GM12878 (cell line): Measurements from ENCODE around the gene UBE2I. TPM values are rescaled to one million over a fixed set of nuclear protein-coding genes. Genes with fewer than 3 reads are reported as not detected.
A peak's percentile ranks its signal among the peaks of the same experiment; 100 is the strongest.

Source experiments
- ATAC-seq: fragments of 200-7000 bp; cut with Tn5 transposase; 3 replicates; pipeline ENCODE4 v1.9.1; 2020; ENCODE audit warnings: mild to moderate bottlenecking, moderate library complexity
- BruUV-seq: library from RNA; stranded (reverse); fragments of 400-500 nt; replicated peaks from 2 replicates; lab custom pipeline; 2021; lab: Mats Ljungman, UMichigan
- CTCF ChIA-PET: fragments of 300-600 bp; sonication (Branson Sonifier 250); formaldehyde crosslinking; extraction: SDS; loops from one replicate; lab custom pipeline; 2021; ENCODE audit warnings: inconsistent platforms; lab: Yijun Ruan, JAX
- POLR2A ChIA-PET: fragments of 350-600 bp; formaldehyde crosslinking; extraction: SDS; loops from one replicate; lab custom pipeline; 2021; ENCODE audit warnings: inconsistent platforms; lab: Charles Lee
- RAD21 ChIA-PET: fragments of 300-600 bp; sonication (Branson Sonifier 250); formaldehyde crosslinking; loops from one replicate; lab custom pipeline; 2023; ENCODE audit warnings: antibody characterized with exemption; ENCODE audit not compliant: unreplicated experiment; lab: Charles Lee
- SMC1A ChIA-PET: fragments of 300-600 bp; sonication (Branson Sonifier 250); formaldehyde crosslinking; loops from one replicate; lab custom pipeline; 2023; ENCODE audit not compliant: unreplicated experiment, uncharacterized antibody; lab: Charles Lee
- DNase-seq: peaks from one replicate; pipeline ENCODE4 v3.0.0-alpha.2; 2011; ENCODE audit warnings: low read depth, low spot score
- FAIRE-seq: peaks from 3 replicates; lab custom pipeline; 2011; peaks lifted over from hg19 to GRCh38; lab: Jason Lieb, UNC
- H2AFZ ChIP-seq: 2 replicates; pipeline ENCODE4 v1.6.0; 2011; ENCODE audit warnings: low read depth, low read length, control low read depth; ENCODE audit not compliant: control insufficient read depth
- H3K27ac ChIP-seq: 2 replicates; pipeline ENCODE4 v1.5.1; 2011; ENCODE audit warnings: control low read depth; ENCODE audit not compliant: control insufficient read depth, insufficient read depth
- H3K27me3 ChIP-seq, 2 experiments: replicated peaks in 1 of 2; 2 replicates each; pipeline versions ENCODE4 v1.6.0 to v1.6.1; 2011; ENCODE audit warnings: low read length in 1 of 2; ENCODE audit not compliant: control insufficient read depth in 2 of 2, insufficient read depth in 2 of 2
- H3K36me3 ChIP-seq, 2 experiments: 2 replicates each; pipeline ENCODE4 v1.5.1; 2011; ENCODE audit warnings: low read length in 1 of 2; ENCODE audit not compliant: control insufficient read depth in 2 of 2, insufficient read depth in 2 of 2
- H3K4me1 ChIP-seq: 2 replicates; pipeline ENCODE4 v1.6.1; 2011; ENCODE audit warnings: mild to moderate bottlenecking, low read length, moderate library complexity, mixed read lengths; ENCODE audit not compliant: control insufficient read depth, insufficient read depth
- H3K4me2 ChIP-seq: 2 replicates; pipeline ENCODE4 v1.6.0; 2011; ENCODE audit warnings: control low read depth; ENCODE audit not compliant: control insufficient read depth, insufficient read depth
- H3K4me3 ChIP-seq: fragments of 200-600 bp; sonication (generic); 2 replicates; pipeline ENCODE4 v1.5.1; 2016
- H3K79me2 ChIP-seq: 2 replicates; pipeline ENCODE4 v1.6.0; 2011; ENCODE audit warnings: low read length; ENCODE audit not compliant: control insufficient read depth, insufficient read depth
- H3K9ac ChIP-seq: 2 replicates; pipeline ENCODE4 v1.8.0; 2011; ENCODE audit warnings: low read length, control low read depth, mixed read lengths; ENCODE audit not compliant: control insufficient read depth, insufficient read depth
- H3K9me3 ChIP-seq: replicated peaks from 3 replicates; pipeline ENCODE4 v1.5.1; 2011; ENCODE audit warnings: mild to moderate bottlenecking, low read length; ENCODE audit not compliant: control insufficient read depth, insufficient read depth
- H4K20me1 ChIP-seq: 2 replicates; pipeline ENCODE4 v1.6.0; 2011; ENCODE audit not compliant: control insufficient read depth, insufficient read depth
- ASH2L ChIP-seq: fragments of 300-600, 200-600 bp; sonication (generic); IDR thresholded peaks from 2 replicates; pipeline ENCODE4 v1.6.1; 2017; ENCODE audit warnings: low read depth, mild to moderate bottlenecking, borderline replicate concordance
- BACH1 ChIP-seq: fragments of 450-650 bp; IDR thresholded peaks from 2 replicates; pipeline ENCODE4 v1.6.1; 2017; ENCODE audit warnings: mild to moderate bottlenecking, borderline replicate concordance
- BHLHE40 ChIP-seq, 2 experiments: fragments of 450-650 bp in 1 of 2; IDR thresholded peaks; 2 replicates each; pipeline ENCODE4 v1.6.1; 2011 to 2017; ENCODE audit warnings: low read depth in 2 of 2, borderline replicate concordance in 1 of 2, improper control_type of control experiment in 1 of 2, low read length in 1 of 2, mild to moderate bottlenecking in 1 of 2
- CREB1 ChIP-seq: IDR thresholded peaks from 2 replicates; pipeline ENCODE4 v1.6.1; 2012; ENCODE audit warnings: low read depth, mild to moderate bottlenecking, inconsistent platforms
- CTCF ChIP-seq, 3 experiments: IDR thresholded peaks in 2 of 3; conservative IDR thresholded peaks in 1 of 3; 2 replicates each; pipeline ENCODE4 v1.5.1; 2011; ENCODE audit warnings: low read depth in 3 of 3, low read length in 3 of 3, mild to moderate bottlenecking in 3 of 3, control low read depth in 2 of 3, moderate library complexity in 2 of 3, inconsistent platforms in 1 of 3, mixed read lengths in 1 of 3; ENCODE audit not compliant: control insufficient read depth in 2 of 3, insufficient read depth in 1 of 3; ENCODE audit errors: extremely low read depth in 1 of 3
- E2F8 ChIP-seq: fragments of 450-650 bp; IDR thresholded peaks from 2 replicates; pipeline ENCODE4 v1.6.1; 2018; ENCODE audit warnings: mild to moderate bottlenecking, low read depth, moderate library complexity; ENCODE audit not compliant: partially characterized antibody
- FOXK2 ChIP-seq: fragments of 450-650 bp; IDR thresholded peaks from 2 replicates; pipeline ENCODE4 v1.6.1; 2017; ENCODE audit warnings: mild to moderate bottlenecking, moderate library complexity
- HDGF ChIP-seq: fragments of 450-650 bp; IDR thresholded peaks from 2 replicates; pipeline ENCODE4 v1.6.1; 2016; ENCODE audit warnings: antibody characterized with exemption
- KLF5 ChIP-seq: fragments of 450-650 bp; IDR thresholded peaks from 2 replicates; pipeline ENCODE4 v1.6.1; 2014; ENCODE audit warnings: mild to moderate bottlenecking; ENCODE audit not compliant: partially characterized antibody
- LARP7 ChIP-seq: fragments of 450-650 bp; IDR thresholded peaks from 2 replicates; pipeline ENCODE4 v1.6.1; 2017; ENCODE audit warnings: mild to moderate bottlenecking
- MTA2 ChIP-seq: fragments of 450-650 bp; IDR thresholded peaks from 2 replicates; pipeline ENCODE4 v1.6.1; 2016; ENCODE audit warnings: low read depth, mild to moderate bottlenecking, moderate library complexity
- MYB ChIP-seq: fragments of 150-350 bp; IDR thresholded peaks from 2 replicates; pipeline ENCODE4 v1.6.1; 2014; ENCODE audit warnings: mild to moderate bottlenecking, low read depth, low read length, borderline replicate concordance
- POU2F2 ChIP-seq: IDR thresholded peaks from 3 replicates; pipeline ENCODE4 v1.6.1; 2011; ENCODE audit warnings: low read depth, mild to moderate bottlenecking, low read length, borderline replicate concordance
- RAD21 ChIP-seq: IDR thresholded peaks from 2 replicates; pipeline ENCODE4 v1.6.1; 2011; ENCODE audit warnings: mild to moderate bottlenecking, low read depth, low read length, moderate library complexity; ENCODE audit not compliant: insufficient read depth
- SMARCA5 ChIP-seq: fragments of 450-650 bp; IDR thresholded peaks from 2 replicates; pipeline ENCODE4 v1.6.1; 2017; ENCODE audit warnings: mild to moderate bottlenecking
- SMC3 ChIP-seq: IDR thresholded peaks from 2 replicates; pipeline ENCODE4 v1.6.1; 2011; ENCODE audit warnings: low read length, improper control_type of control experiment, borderline replicate concordance
- SREBF2 ChIP-seq: IDR thresholded peaks from 2 replicates; pipeline ENCODE4 v1.6.1; 2012; ENCODE audit warnings: mild to moderate bottlenecking, low read length
- STAT1 ChIP-seq: fragments of 450-650 bp; conservative IDR thresholded peaks from 2 replicates; pipeline ENCODE4 v1.6.1; 2014; ENCODE audit warnings: antibody characterized with exemption, mild to moderate bottlenecking
- TARDBP ChIP-seq: IDR thresholded peaks from 2 replicates; pipeline ENCODE4 v1.6.1; 2016; ENCODE audit warnings: borderline replicate concordance
- WGBS: methylation state at CpG from one replicate; pipeline ENCODE4 v1.1.6; 2016; ENCODE audit warnings: low lambda C conversion rate; ENCODE audit not compliant: insufficient replicate concordance, insufficient coverage; ENCODE audit errors: missing lambda C conversion rate; 5-methylcytosine and 5-hydroxymethylcytosine counted together
- in situ Hi-C: fragments of 300-500 bp; cut with MboI; formaldehyde crosslinking; loops from 9 replicates; pipeline ENCODE4 v1.14.3; 2018; ENCODE audit warnings: mixed read lengths
- intact Hi-C: fragments of 100-400 bp; cut with micrococcal nuclease; formaldehyde crosslinking; loops from one replicate; pipeline ENCODE4 v1.14.2; 2022; ENCODE audit not compliant: unreplicated experiment
- polyA plus RNA-seq, 11 experiments: library from polyadenylated mRNA; depleted of rRNA in 4 of 11; unstranded in 6 of 11; stranded (reverse) in 5 of 11; fragments of >200 nt; fragmentation: Nextera tagmentation in 4 of 11; fragmentation: Illumina TruSeq in 1 of 11; extraction: Ambion mirVana in 4 of 11; extraction: Trizol in 1 of 11; gene quantifications; 1 replicate in 1 of 11; 2 replicates in 10 of 11; pipeline versions ENCODE4 v1.2.1 to v1.2.3, GENCODE V29; 2011 to 2016; ENCODE audit warnings: inconsistent platforms in 2 of 11, missing spikeins in 2 of 11, low read depth in 1 of 11
- total RNA-seq, 4 experiments: library from RNA; depleted of rRNA in 3 of 4; stranded (reverse); fragments of >200 nt in 3 of 4; fragmentation: Illumina TruSeq in 1 of 4; extraction: Trizol in 1 of 4; gene quantifications; 2 replicates each; pipeline versions ENCODE4 v1.2.1 to v1.2.3, GENCODE V29; 2013 to 2021

The UBE2I gene
- total and polyA plus RNA-seq, 10 of the 15 experiments (the other 5 are each of a cell fraction or from before 2014, with no cell fraction given), result 47.5 to 243 (median 194) TPM

- H3K4me2 ChIP-seq, result no peak overlapping the region
- BruUV-seq, result TSS peak; percentile 59
- no peaks in the 10 kb centered on the region for H3K9me3 ChIP-seq
- no peaks in the 10 kb centered on the region for H3K79me2 ChIP-seq
- H3K4me3 ChIP-seq, result no peak overlapping the region
- H3K36me3 ChIP-seq, result peaks cover 16 to 28% of the 10 kb centered on the region in 2 experiments
- intact Hi-C loops, result no loop called here
- WGBS, result 54% methylated on average over 18 of the region's 18 CpGs
- H3K4me1 ChIP-seq, result no peaks in the 10 kb centered on the region
- DNase-seq (no peak), FAIRE-seq (peak; percentile 72), ATAC-seq (peak; percentile 100)
- H2AFZ ChIP-seq, result no peak overlapping the region
- CTCF ChIA-PET, result interaction anchor here (0.6 to 2.1 kb wide), 16 partner anchors 8 to 419 kb away, joined by 3 to 11 read pairs (median 4); partner anchors contain the start of genes CCDC154, NUBP2 and SPSB3
- RAD21 ChIA-PET, result interaction anchor here (1.0 to 1.4 kb wide), 3 partner anchors 50 to 96 kb away, joined by 3 to 5 read pairs (median 3); partner anchors contain the start of gene UNKL
- no peaks in the 10 kb centered on the region for H3K27me3 ChIP-seq
- H3K9ac ChIP-seq, result no peak overlapping the region
- no peaks in the 10 kb centered on the region for H4K20me1 ChIP-seq
- SMC1A ChIA-PET, result interaction anchor here (0.9 to 1.5 kb wide), 5 partner anchors 53 to 360 kb away, joined by 3 to 4 read pairs (median 3); no protein-coding TSS in a partner anchor
- in situ Hi-C loops, result no loop called here
- no peak overlapping the region for H3K27ac ChIP-seq
- POLR2A ChIA-PET, result no interaction called here
- TF ChIP-seq CREB1, result no peak
- no peak for TF ChIP-seq BHLHE40 (IDR thresholded peaks at IDR 0.05; ENCODE audit: borderline replicate concordance in 1 of 2, low read depth in 2 of 2, low read length in 1 of 2)
- TF ChIP-seq MYB, result no peak
- TF ChIP-seq BACH1, result 0 out of 2 replicates have a peak, but pooled peaks have one; percentile 42
- TF ChIP-seq POU2F2, result peak; percentile 26; the same call in 1 of the 3 replicates
- TF ChIP-seq STAT1, result no peak
- no peak for TF ChIP-seq SREBF2
- peak; percentile 47 for TF ChIP-seq RAD21
- TF ChIP-seq SMARCA5, result peak; percentile 81
- no peak for TF ChIP-seq MTA2
- TF ChIP-seq SMC3, result peak; percentile 79
- TF ChIP-seq KLF5, result no peak
- peak; percentile 87 to 89 (median 88) for TF ChIP-seq CTCF (IDR thresholded peaks at IDR 0.05 in 2 of 3, conservative IDR thresholded peaks at IDR 0.05 in 1 of 3; ENCODE audit: control insufficient read depth in 2 of 3, extremely low read depth in 1 of 3, insufficient read depth in 1 of 3, low read depth in 3 of 3, low read length in 3 of 3)
- TF ChIP-seq E2F8, result no peak
- TF ChIP-seq ASH2L, result no peak
- TF ChIP-seq LARP7, result peak; percentile 77
- peak; percentile 75; the same call in 1 of the 2 replicates for TF ChIP-seq HDGF
- TF ChIP-seq FOXK2, result no peak
- TF ChIP-seq TARDBP, result no peak
Measured at GRCh38 chr16:1363501-1364041, 54.1 kb downstream of the UBE2I start.
